Activated CD4-positive, alpha-beta T cell treated with anti-CD3 and anti-CD28 coated beads, Interleukin-2, amount 50 U/mL, for 1 hour (primary cell): ENCODE results near the gene LCP1.
A peak's percentile ranks its signal among the peaks of the same experiment; 100 is the strongest.

ENCODE experiments used
- DNase-seq: peaks from one replicate; pipeline ENCODE4 v3.0.0-alpha.2; 2020

The LCP1 gene

DNA sequence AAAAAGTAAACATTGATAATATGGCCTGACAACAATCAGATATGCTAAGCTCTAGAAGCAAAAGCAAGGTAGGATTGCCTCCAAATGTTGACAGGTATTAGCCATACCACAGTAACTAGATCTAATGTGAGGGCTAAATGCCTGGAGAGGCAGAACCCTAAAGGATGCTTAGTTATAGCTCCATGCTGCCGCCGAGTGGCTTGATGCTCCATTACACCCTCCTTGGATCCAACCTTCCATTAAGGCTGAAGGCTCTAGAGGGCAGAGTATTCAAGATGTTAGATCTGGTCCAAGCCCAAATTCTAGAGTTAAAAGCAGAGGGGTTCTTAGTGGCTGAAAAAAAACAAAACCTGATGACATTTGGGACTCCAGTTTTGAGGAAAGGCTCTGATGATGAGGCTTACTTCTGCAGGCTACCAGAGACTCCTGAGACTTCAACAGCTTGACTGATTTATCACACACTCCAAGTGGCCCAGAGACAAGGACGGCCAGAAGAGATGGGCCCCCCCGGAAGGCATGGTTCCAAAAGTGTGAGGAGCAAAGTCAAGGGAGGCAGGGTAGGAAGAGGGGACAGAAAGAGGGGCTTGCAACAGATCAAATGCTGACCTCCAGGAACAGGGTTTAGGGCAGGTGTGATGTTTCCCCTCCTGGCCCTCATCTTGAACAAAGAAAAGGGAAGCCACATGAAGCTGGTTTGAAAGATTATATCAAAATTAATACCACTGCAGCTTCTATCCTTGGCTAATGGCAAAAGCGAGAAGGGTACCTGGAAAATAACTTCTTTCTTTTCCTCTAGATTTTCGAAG lies 55.2 kb downstream of the LCP1 start:
- peak; percentile 77 for DNase-seq

DNA sequence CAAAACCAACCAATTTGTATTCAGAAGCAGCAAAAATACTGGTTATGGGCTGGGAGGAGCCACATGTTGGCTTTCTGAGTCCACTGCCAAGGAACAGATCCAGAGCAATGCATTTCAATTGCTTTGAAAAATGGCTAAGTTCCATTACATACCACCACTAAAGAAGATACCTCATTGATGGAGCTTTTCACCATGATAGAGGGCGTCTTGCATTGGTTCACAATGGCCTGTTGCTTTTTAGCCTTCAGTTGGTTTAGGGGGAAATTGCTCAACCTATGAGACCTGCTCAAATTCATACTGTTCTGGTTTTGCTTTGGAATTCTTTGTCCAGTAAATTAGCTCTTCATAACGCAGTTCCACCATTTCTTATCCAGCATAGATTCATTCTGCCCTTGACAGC lies 55.9 kb downstream of the LCP1 start:
- no peak for DNase-seq

DNA sequence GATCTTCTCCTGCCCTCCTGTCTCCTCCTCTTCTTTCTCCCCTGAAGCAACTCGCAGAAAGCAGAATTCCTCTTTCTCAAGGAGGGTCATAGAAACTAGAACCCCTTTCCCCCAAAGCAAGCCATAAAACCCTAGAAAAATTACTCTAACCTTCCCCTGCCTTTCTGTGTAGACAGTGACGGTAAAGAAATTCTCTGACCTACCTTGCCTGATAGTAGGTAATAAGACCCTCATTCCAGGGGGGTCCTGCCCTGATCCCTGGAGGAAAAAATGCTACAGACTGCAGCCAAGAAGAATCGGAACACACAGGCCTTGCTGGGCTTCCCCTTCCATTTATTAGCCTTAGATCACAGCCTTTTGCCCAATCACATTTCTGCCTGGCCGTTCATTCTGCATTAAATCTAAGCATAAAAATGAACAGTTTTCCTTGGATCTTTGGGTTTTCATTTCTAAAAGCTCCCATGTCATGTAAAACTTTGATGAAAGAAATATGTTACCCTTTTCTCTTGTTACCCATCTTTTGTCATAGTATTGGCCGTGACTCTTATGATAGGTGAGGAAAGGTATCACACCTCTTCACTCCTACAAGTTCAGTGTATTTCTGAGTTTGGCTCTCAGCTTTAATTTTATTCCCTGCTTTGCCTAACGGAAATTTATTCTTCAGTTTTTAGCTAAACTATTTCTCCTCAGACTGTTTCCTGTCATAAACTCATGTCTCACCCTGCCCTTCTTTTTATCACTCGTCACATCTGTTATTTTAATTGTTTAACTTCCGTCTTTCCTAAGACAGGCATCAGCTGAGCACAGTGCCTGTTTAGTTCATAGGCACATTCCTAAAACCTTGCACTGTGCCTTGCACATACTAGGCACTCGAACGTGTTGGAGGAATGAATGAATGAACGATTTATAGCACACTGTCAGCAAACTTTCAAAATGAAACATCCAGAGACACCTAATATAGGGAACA lies 56.7 kb downstream of the LCP1 start:
- no peak for DNase-seq

DNA sequence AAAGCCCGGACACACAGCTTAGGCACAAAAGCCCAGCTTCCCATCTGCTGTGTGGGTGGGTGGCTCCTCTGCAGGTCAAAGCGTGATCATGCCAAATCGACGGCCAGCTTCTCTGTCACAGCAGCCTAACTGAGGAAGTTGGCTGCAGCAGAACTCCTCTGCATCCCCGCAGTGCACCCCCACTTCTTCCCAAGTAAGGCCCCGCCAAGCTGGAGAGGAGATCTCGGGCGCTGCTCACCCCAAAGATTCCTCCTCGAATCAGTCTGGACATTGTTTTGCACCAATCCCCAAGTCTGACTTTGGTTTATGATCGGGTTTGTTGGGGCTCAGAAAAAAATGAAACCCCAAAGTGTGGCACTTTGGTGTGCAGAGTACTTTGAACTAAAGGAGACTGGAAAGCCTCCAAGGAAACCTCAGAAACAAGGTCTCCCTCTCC lies 57.4 kb downstream of the LCP1 start:
- DNase-seq, result no peak

DNA sequence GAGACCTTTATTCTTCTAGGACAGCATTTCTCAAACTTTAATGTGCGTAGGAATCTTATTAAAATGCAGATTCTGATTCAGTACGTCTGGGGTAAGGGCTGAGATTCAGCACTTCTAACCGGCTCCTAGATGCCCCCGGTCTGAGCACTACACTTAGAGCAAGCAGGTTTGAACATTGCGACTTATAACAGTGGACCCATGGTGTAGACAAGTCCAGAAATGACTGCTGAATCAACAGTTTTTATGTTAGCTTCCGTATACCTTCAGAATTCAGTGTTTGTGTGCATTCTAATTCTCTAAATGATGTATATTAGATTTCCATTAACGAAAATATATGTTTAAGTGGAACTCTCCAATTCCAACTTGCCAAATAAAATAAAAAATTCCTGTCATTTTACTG lies 59.7 kb downstream of the LCP1 start:
- no peak for DNase-seq

DNA sequence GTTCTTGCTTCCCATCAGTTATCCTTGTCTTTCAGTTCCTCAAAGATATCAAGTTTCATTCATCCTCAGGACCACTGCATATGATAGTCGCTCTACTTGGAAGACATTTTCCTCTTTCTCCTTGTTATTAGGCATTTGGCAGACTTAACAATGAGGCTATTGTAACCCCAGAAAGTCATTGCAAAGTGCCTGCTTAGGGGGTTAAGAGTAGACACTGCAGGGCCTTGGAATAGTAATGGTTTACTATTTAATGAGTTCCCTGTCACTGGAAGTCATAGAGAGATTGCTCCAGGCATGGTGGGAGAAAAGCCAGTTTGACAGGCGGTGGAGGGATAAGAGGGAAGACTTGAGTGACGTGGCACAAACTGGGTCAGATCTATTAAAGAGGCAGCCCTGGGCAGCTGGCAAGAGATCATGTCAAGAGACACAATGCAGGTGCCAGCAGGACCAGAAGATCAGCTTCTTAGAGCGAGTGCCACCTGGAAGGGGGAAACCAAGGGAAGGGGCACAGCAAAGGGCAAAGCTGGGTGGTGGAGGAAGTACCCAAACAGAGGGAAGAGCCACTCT lies 60.3 kb downstream of the LCP1 start:
- no peak for DNase-seq

DNA sequence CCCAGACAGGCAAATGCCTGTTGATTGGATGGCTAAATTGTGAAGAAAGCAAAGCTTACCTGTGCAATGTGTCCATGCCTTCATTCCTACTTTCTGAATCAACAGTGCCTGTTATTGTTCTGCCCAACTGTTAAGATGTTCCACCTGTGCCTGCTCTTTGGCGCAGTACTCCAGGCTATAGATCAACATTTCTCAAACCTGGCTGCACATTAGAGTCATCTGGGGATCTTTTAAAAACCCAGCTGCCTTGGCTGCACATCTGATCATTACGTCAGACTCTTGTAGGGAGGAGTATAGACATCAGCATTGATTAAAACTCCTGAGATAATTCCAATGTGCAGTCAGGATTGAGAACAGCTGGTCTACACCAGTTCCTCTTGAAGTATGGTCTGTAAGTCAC lies 60.9 kb downstream of the LCP1 start:
- no peak for DNase-seq

DNA sequence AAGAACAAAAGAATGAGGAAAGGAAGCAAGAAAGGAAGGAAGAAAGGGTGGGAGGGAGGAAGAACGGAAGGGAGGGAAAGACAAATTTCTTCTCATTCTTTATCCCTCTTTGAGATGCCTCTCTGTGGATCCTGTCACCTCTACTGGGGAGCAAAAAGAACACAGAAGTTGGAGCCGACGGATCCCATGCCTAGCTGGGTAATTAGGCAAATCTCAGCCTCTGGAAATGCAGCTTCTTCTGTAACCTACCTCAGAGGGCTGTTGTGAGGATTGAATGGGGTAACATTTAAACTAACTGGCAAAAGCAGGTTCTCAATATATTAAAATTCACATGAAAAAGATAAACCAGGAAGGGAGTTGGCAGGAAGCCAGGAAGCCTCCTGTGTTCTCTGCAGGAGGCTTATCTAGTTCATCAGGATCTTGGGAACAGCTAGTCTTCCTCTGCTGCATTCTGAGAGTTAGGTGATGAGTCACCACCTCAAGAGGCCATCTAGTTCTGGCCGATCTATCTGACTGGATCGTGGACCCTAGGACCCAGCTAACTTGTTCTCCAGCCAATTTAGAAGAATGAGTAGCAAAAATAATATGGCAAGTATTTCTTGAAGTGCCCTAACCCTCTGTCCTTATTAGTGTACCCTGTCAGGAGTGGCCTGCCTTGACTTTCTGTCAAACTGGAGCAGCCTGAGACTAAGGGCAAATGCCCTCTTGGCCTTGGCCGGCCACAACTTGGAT lies 61.9 kb downstream of the LCP1 start:
- no peak for DNase-seq

DNA sequence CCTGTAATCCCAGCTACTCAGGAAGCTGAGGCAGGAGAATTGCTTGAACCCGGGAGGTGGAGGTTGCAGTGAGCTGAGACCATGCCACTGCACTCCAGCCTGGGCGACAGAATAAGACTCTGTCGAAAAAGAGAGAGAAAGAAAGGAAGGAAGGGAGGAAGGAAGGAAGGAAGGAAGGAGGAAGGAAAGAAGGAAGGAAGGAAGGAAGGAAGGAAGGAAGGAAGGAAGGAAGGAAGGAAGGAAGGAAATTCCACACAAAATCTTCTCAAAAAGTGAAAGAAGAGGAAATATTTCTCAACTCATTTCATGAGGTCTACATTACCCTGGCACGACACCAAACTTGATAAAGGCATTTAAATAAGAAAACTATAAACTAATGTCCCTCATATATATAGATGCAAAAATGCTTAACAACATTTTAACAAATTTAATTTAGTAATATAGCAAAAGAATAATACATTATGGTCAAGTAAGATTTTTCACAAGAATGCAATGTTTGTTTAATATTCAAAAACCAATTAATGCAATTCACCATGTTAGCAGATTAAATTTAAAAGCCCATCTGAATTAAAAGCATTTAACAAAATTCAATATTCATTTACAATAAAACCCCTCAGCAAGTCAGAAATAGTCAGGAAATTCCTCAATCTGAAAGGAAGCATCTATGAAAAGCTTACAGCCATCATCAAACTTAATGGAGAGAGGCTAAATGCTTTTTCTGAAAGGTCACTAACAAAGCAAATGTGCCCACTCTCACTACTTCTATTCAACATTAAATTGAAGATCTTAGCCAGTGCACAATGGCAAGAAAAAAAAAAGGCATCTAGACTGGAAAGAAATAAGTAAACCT lies 65.1 kb downstream of the LCP1 start:
- DNase-seq, result no peak

DNA sequence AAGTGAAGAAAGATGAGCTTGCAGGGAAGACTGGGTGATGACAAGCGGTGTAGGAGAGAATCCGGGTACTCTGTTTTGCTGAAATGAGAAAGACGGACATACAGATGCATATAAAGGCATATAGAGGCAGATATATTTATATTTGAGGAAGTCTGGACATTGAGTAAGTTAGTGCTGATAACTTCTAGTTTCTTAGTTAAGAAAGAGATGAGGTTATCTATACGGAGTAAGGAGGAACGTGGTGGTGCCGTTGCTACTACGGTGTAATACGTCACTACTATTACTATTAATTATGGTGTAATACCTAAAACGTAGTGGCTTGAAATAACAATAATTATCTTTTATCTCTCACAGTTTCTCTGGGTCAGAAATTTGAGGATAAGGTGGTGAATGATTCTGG lies 67.4 kb downstream of the LCP1 start:
- no peak for DNase-seq

DNA sequence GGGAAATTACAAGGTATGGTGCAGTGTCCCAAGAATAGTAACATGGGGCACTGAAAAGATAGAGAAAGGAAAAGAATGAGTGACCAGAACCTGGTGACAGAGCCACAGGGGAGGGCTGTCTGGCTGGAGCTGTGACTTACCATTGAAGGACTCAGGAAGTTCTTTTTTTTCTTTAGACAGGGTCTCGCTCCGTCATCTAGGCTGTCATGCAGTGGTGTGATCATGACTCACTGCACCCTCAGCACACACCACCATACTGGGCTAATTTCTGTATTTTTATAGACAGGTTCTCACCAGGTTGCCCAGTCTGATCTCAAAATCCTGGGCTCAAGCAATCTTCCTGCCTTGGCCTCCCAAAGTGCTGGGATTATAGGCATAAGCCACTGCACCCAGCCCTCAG lies 68.4 kb downstream of the LCP1 start:
- no peak for DNase-seq

DNA sequence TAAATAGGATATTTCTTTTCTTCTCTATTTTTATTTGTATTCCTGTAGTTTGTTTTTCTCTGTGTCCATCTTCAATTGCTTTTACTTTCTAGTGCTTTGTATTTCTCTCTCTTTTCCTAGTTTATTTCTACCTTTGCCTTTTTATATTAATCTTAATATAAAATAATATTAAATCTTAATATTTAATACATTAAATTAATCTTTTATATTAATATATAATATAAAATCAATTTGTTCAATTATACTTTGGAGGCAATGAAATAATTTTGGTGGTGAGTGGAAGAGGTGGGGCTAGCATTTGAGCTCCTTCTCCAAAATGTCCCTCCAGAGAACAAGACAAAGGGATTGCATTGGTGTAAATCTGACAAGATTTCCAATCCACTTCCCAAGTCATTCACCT lies 70.8 kb downstream of the LCP1 start:
- DNase-seq, result no peak

DNA sequence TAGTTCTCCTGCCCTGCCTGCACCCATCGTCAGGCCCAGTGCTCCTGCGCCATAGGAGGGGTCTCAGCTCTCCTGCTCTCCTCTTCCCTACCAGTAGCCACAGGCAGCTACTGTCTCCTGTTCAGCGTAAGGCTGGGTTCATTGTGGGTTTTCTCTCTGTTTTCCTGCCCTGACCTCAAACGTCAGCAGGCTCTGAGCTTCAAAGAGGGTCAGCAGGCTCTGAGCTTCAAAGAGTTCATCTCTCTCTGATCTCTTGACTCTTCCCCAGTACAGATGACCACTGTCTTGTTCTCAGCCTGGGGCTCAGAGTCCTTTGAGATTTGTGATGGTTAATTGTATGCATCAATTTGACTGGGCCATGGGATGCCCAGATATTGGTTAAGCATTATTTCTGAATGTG lies 72.5 kb downstream of the LCP1 start:
- no peak for DNase-seq

DNA sequence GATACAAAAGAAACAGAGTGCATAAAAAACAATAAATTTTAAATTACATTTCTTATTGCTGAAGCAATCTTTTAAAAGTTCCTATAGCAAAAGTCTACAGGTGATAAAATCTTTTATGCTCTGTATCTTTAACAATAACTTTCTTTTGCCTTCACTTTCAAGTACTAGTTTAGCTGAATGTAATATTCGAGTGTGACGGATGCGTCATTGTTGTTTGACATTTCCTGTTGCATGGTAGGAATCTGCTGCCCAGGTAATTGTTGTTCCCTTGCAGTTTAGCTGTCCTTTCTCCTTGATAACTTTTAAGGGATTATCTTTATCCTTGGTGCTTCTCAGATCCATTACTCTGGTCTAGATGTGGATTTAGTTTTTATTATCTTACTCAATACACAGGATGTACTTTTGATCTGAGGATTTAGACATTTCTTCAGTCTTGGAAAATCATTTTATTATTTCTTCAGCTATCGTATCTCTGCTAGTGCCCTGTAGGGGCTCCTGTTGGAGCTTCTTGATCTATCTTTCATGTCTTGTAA lies 75.1 kb downstream of the LCP1 start:
- no peak for DNase-seq

DNA sequence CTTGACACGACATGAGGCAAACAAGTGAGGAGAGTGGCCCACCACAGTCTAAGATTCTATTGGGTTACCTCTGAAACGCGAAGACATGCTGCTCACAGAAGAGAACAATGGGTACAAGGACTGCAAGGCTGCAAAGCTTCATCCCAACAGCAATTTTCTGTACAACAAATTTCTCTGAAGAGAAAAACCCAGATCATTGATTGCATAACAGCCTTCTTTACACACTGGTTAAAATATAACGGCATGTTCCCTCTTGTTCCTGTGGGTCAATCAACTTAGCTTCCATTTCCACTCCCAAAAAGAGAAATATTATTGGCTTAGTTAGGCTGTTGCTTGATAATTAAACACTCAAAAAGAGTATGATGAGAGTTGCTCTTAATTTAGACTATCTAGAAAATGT lies 77.1 kb downstream of the LCP1 start, which contains the start of gene CPB2:
CPB2 (minus strand) TSS at position 166 of the 400 bp plus-strand sequence; CDS start at position 142, 24 bp downstream.
- no peak for DNase-seq

DNA sequence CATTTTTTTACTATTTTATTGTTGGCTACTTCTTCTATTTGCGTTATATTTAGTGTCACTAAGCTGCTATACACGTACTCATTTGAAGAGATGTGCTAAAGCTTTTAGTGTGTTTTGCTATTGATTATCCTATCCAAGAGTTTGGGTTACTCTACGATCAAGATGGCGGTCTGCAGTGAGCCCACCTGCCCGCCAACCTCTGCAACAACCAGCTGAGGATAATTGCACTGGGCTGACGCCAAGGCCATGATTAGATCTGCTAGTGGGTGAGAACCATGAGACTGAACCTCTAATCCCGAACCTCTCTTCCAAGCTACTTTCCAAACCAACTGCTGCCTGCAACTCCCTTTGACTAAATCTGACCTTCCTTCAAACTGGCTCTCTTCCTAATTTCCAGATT lies 78.9 kb downstream of the LCP1 start:
- no peak for DNase-seq

DNA sequence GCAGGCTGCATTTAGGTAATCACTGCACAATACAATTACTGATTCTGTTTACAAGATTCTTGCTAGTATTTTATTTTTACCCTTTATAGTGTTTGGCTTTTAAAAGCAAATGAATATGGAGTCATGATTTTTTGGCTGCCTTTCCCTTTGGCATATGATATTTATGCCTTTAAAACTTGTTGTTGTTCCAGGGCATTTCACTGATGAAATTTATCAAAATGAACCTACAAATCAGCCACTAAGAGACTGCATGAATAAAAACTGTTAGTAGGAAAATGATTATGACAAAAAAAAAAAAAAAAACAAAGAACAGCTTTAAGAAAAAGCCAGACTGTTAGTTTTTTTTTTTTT lies 79.7 kb downstream of the LCP1 start:
- no peak for DNase-seq

DNA sequence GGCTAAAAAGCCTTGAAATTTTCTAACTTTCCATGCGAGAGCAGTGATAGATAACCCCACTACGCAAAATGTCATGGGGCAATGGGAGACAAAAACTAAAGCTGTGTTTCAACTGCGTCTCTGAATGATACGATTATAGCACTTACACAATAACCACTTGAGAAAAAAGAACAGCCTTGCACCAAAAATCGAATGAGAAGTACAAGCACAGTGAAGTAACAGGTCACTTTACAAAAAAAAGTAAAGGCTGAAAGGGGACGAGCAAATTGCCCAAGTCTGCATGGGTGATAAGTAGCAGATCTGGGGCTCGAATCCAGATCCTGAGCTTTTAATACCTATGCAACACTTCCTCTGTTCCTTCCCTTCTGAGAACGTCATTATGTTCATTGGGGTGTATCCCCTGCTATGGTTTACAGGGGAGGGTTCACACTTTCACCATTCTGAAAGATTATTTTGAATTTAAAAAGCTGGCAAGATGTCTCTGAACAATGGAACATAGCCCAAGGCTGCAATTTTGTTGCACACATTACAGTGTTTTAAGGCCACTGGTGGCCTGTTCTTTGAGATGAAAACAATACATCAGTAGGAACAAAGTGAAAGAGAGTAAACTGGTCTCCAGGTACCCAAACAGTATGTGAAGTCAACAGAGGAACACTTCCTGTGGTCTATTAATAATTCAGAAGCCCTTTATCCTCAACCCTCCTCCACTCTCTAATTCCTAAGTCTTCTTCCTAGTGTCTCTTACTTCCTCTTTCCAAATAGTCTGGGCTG lies 80.3 kb downstream of the LCP1 start:
- DNase-seq, result no peak

DNA sequence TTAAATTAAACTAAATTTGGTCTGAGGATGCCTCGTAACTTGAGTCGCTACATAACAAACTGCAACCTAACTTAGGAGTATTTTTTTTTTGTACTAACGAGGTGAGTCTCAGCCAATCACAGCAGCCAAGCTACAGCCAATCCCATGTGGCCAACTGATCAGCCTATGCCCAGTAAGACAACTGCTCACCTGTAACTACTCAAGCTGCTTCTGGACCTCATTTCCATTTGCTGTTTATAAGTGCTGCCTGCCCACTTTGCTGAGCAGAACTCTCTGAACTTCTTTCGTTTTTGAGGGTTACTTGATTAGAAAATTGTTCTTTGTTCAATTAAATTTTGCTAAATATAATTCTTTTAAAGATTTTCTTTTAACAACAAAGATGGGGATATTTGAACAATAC lies 81.0 kb downstream of the LCP1 start:
- DNase-seq, result no peak

DNA sequence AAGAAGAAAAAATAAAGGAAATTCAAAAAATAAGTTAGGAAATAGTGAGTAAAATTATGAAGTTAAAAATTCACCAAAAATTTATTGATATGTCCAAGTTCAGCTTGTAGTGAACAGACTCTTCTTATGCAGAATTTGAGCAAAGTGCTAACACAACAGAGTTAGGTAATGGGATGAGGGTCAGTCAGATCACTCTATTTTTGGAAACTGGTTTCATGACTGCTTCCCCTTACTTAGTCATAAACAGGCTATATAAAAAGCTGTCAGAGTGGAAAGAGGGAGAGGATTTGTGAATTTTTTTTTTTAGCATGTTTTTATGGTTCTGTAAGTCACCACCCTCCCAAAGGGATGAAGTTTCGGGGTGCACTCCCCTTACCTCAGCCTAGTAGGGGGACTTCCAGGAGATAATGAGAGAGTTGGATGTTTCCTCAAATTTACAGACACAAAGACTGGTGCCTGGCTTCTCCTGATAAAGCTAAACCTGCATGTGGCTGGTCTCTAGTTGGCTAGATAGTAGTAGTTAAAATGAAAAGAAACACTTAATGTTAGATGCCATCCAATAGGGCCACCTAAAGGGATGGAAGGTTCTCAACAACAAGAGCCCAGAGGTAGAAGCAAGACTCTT lies 81.7 kb downstream of the LCP1 start:
- DNase-seq, result no peak
